D341Med (cell line): ENCODE results near the gene LRP10.

Experiments
- DNase-seq: peaks from one replicate; pipeline ENCODE4 v3.0.0; 2012; ENCODE audit warnings: low spot score

The LRP10 gene

DNA sequence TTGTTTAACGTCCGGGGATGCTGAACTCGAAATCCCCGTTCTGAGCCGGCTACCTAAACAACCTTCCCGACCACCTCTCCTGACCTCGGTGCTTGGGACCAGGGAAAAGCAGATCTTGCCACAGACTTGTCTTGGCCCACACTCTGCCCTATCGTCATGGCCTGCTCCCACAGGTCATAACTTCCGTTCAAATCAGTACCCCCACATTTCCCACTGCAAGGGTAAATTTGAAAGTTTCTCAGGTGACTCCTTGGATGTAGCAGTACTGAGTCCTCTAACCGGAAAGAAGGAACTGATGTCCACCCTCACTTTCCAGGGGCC, 48.0 kb downstream of the LRP10 start:
- DNase-seq, result no peak

DNA sequence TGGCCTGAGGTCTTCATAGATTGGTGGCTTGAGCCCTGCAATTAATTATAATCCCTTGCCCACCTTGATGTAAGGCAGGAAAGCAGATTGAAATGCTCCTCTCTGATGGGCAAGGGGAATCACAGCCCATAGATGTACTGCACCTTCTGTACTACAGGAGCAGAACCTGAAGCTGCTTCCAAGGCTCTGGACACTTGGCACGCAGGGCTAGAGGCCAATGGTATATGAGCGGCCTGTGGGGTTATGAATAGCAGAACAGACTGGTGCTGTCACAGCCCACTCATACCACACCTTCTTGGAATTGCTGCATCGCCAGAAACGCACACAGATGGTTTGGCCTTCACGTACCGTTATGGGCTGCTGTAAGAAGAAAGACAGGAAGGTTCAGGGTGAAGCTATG, 49.2 kb downstream of the LRP10 start:
- DNase-seq, result no peak

GRCh38 chr14:22922294-22922693, 50.8 kb downstream of the LRP10 start:
- DNase-seq, result no peak

DNA sequence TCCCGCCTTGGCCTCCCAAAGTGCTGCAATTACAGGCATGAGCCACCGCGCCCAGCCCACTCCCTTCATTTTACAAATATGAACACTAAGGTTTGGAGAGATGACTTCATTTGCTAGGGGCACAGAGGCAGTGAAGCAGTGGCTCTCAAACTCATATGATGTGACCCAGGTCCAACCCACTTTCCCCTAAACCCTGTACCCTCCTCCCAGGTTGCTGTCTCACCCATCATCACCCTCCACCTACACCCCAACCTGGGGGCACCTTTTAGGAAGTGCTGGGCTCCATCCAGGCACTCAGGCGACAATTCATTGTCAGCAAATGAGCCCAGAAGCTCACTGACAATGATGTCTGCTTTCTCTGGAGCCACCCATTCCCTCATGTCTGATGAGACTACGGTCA, 52.2 kb downstream of the LRP10 start:
- DNase-seq, result no peak

GRCh38 chr14:22925513-22925912, 54.0 kb downstream of the LRP10 start:
- no peak for DNase-seq

GRCh38 chr14:22926316-22926715, 54.8 kb downstream of the LRP10 start:
- no peak for DNase-seq

- no peak for DNase-seq
These were observed 56.9 kb downstream of the LRP10 start for GRCh38 chr14:22928237-22929103.

DNA sequence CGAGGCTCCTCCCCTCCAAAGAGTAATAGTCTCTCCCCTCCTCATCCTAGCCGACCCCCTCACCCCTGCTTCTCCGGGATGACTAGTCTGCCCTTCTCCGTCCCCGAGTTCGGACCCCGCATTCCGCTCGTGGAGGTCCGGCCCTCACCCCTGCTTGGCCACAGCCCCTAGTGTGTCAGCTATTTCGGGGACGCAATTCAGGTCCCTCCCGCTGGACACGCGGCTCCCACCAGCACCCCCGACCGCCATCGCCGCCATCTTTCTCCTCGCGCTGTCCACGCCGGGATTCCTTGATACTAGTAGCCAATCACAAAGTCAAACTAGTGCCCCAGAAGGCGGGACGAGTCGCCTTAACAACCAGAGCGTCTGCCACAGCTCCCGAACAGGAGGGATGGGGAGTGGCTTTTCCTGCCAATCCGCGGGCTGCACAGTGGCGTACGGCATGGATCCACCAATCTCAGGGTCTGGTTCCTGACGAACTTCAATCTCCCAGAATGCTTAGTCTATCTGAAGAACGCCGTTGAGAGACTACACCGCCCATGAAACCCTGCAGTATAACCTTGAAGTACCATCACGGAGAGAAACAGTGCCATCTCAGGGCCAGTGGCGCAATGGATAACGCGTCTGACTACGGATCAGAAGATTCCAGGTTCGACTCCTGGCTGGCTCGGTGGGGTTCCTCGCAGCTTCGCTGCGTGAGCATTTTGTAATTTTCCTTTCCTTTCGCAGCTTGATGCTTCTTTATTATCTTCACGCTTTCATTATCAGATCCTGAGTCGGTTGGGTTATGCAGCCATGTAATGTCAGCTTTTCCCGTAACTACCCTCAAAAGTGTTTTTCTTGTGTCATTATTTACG, 57.8 kb downstream of the LRP10 start, which contains the start of gene PRMT5:
TSS of gene PRMT5 (minus strand) at position 273 of the 857 bp plus-strand sequence. CDS start at position 258, 15 bp downstream.
- DNase-seq, result peak; percentile 94

- DNase-seq, result no peak
These were observed 58.4 kb downstream of the LRP10 start for GRCh38 chr14:22929961-22930364.
